ENCODE measurements around the gene FBXL16.
A peak's percentile ranks its signal among the peaks of the same experiment; 100 is the strongest.

FBXL16 gene

DNA sequence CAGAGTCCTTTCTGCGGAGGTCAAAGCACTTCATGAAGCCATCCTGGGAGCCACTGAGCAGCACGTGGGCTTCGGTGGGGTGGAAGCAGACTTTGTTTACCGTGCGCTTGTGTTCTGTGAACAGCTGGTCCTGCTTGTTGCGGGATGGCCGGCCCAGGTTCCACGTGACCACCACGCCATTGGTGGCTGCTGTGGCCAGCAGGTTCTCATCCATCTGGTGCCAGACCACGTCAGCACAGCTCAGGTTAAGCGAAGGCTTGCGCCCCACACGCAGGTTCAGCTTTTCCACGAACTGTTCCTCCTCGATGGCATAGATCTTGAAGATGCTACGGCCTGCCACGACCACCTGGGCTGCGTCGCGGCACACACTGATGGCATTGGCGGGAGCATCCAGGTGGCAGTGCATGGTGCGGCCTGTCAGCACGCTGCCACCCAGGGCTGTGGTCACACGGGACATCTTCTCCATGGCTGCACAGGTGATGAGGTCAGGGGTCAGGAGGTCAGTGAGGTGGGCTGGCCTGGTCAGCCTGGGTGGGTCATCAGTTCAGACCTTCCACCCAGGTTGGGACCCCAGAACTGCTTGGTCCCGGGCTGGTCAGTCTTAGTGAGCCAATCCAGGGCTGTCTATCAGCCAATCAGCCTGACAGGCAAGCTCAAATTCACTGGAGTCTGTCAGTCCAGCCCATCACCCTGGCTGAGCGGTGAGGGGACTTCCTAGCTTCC is 16.3 kb downstream of the FBXL16 start:
- DNase-seq (ENCODE audit: low spot score), result no peak

DNA sequence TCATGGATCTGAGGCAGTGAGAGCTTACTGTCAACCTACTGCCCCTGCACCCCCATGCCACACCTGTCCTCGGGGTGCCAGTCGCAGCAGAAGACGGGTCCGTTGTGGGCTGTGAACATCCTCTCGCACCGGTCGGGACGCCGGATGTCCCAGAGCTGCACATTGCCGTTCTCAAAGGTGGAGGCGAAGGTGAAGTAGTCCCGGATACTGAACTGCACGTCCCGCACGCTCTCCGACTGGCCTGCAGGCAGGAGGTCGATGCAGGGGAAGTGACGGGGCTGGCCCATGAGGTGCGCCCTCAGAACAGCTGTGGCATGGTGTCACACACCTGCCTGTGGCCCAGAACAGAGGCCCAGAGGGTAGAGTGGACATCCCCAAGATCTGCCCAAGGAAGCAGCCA is 18.1 kb downstream of the FBXL16 start:
- DNase-seq (ENCODE audit: low spot score), result no peak

DNA sequence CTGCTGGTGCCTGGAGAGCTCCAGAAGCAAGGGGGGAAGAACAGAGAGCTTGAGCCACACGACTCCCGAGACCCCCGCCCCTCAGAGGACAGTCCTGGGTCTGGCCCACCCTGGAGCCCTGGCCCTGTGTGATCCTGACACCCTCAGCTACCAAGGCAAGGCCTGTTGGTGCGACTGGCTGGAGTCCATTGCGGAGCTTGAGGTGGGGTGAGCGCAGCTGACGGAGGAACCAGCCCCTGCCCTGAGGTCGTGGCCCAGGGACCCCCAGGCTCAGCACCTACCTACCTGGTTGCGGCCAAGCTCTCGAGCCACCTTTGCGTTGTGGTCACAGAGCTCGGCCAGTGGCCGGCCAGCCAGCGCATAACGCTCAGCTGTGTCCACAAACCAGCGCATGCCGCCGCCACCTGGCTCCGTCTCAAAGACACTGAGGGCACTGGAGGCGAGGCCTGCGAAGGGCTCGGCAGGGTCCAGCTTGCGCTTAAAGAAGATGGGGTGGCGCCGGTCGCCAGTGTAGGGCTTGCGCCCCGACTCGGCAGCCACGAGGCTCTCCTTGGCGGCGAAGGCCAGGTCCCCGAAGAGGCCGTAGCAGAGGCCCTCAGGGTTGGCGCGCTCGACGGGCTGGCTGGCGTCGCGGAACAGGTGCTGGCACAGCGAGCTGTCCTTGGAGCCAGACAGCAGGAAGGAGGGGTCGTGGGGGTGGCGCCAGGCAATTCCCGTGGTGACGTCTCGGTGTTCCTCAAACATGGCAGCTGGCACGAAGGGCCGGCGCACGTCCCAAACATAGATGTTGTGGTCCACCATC is 18.9 kb downstream of the FBXL16 start:
- no peak for DNase-seq (ENCODE audit: low spot score)

DNA sequence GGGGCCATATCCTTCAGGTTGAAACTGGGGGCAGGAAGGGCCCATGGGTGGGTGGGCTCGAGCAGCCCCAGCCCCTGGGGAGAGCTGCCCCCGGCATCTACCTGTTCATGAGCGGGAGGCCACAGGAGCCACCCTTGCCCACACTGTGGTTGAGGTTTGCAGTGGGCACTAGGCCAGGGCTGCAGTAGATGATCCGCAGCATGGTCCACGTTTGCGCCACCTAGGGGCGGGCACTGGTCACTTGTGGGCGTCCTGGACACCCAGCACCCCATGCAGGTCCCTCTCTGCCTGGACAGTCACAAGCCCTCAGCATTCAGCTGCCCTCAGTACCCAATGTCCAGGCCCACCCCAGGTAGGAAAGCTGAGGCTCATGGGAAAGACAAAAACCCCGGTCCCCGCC is 19.6 kb downstream of the FBXL16 start:
- no peak for DNase-seq (ENCODE audit: low spot score)

DNA sequence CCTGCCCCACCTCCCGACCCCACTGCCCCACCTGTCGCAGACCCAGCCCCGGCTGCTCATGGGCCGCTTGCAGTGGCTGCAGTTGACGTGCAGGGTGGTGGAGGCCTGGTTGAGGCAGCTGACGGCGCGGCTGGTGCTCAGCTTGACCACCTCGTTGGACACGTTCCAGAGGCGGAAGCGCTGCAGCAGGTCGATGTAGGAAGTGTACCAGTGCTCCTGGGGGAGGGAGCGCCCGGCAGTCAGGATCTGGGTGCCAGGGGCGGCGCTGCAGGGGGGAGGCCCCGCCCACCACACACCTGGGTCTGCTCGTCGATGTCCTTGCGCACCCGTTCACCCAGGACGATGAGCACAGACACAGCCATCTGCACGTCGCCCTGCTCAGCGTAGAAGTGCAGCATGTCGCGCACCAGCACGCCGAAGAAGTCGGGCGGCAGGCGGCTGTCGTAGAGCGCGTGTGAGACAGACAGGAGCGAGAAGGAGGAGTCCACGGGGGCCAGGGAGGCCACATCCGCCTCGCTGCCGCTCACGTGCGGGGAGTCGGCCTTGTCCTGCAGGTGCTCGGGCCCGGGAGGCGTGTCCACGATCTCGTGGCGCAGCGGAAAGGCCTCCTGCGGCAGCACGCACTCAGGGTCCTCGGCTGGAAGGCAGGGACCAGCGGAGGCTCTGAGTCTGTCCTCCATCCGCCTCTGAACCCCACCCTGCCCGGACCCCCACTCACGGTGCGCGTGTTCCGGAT is 20.5 kb downstream of the FBXL16 start:
- no peak for DNase-seq (ENCODE audit: low spot score)

DNA sequence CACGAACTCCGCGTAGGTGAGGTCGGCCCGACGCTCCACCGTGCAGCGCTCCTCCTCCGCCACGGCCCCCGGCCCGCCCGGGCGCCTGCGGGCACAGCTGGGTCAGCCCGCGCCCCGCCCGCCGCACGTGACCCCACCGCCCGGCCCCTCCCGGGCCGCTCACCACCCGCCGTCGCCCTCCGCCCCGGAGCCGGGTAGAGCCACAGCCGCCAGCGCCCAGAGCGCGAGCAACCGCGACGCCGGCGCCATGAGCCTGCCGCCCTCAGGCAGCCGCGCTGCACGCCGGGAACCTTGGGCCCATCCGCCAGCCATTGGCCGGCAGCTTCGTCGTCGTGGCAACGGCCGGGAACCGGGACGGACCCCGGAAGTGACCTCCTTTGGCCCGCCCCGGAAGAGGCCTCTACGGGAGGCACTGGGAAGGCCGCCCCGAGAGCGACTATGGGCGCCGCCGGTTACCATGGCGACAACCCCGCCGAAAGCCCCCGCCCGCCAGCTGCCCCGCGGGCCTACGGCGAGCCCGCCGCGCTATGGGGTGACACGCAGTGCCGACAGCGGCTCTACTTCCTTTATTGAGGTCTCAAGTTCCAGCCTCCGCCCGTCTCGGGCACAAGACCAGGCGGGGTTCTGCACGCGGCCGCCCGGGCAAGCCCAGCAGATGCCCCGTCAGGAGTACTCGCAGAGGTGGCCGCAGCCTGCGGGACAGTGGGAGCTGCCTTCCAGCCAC is 21.4 kb downstream of the FBXL16 start, which contains the start of gene JMJD8:
JMJD8 (minus strand) TSS at position 264 of the 724 bp plus-strand sequence; CDS start at position 249, 15 bp downstream.
- peak; percentile 82 for DNase-seq (ENCODE audit: low spot score)

DNA sequence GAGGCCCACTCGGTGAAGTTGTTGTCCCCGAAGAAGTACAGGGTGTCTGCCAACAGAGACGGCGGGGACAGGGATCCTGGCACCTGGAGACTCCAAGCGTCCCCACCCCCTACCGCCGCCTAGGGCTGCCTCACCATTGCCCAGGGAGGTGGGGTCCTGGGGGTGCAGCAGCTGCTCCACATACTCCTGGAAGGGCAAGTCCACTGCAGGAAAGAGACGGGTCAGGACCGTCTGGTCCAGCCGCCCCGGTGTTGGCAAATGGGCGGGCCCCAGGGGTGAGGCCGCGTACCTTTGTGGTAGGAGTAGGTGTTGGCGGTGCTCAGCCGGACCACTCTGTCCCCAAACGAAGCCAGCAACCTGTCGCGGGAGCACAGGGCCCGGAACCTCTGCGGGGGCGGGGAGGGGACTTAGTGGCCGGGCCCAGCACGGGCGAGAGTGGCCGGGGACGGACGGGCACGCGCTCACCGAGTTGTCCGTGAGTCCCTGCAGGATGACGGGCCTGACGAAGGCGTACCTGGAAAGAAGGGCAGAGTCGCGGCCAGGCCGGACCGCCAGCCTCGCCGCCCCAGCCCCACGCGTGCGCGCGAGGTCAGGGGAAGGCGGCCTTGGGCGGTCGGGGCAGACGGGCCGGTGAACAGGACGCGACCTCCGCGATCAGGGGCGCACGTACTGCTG is 22.1 kb downstream of the FBXL16 start:
- no peak for DNase-seq (ENCODE audit: low spot score)

DNA sequence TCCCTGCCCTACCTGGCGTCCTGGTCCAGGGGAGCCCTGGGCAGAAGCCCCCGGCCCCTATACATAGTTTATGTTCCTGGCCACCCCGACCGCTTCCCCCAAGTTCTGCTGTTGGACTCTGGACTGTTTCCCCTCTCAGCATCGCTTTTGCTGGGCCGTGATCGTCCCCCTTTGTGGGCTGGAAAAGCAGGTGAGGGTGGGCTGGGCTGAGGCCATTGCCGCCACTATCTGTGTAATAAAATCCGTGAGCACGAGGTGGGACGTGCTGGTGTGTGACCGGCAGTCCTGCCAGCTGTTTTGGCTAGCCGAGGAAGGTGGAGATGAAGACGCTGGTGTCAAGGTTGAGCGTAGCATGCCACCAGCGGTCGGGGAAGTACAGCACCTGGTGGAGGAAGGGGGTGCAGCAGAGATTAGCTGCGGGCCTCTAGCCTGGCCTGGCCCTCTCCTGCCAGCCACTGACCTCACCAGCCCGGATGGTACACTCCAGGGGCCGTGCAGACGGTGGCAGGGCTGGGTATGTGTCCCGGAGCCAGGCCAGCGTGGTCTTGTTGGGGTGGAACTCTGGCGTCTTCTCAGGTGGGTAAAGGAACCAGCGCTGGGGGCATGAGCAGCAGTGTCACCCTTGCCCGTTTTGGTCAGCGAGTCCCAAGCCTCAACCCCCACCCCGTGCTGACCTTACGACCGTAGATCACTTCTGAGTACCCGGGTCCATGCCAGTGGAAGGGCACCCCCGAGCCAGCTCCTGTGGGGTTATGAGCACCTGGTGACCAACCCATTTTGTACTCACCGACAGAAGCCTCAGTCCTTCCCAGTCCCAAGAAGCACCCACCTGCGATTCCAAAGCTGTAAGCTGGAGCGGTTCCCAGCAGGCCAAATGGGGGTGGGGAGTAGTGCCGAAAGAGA is 22.9 kb downstream of the FBXL16 start:
- no peak for DNase-seq (ENCODE audit: low spot score)

DNA sequence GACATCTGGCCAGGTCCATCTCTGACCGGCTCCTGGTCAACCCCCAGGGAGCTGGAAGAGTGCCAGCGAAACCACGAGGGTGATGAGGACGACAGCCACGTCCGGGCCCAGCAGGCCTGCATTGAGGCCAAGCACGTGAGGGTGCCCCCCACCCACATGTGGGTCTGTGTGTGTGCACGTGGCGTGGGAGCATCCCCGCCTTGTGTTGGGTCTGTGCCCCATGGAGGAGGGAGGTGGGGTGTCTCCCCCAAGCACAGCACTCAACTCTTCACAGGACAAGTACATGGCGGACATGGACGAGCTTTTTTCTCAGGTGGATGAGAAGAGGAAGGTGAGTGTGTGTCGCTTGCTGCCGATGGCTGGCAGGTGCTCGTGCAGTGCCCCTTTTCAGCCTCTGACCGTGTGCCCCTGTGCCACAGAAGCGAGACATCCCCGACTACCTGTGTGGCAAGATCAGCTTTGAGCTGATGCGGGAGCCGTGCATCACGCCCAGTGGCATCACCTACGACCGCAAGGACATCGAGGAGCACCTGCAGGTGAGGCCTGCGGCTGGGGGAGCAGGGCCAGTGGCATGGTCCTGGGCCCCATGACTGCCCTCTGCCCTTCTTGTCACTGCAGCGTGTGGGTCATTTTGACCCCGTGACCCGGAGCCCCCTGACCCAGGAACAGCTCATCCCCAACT is 23.7 kb downstream of the FBXL16 start:
- no peak for DNase-seq (ENCODE audit: low spot score)

DNA sequence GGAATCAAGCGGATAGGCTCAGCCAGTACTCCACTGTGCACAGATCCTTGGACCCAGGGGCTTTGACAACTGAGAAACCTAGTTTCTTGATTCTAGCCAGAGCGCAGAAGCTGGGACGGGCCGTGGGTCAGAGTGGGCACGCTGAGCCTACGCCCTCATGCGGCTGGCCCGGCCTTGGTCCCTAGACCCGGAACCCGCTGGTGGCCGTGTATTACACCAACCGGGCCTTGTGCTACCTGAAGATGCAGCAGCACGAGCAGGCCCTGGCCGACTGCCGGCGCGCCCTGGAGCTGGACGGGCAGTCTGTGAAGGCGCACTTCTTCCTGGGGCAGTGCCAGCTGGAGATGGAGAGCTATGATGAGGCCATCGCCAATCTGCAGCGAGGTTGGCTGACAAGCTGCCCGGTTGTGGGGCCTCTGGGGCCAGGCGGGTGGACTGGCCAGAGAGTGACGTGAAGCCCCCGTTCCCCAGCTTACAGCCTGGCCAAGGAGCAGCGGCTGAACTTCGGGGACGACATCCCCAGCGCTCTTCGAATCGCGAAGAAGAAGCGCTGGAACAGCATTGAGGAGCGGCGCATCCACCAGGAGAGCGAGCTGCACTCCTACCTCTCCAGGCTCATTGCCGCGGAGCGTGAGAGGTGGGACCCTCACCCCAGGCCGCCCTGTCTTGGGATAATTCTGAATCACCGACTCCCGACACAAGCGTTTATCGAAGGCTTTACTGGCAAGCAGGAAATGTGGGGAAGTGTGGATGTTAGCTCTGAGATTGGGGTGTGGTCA is 24.4 kb downstream of the FBXL16 start:
- DNase-seq (ENCODE audit: low spot score), result no peak

DNA sequence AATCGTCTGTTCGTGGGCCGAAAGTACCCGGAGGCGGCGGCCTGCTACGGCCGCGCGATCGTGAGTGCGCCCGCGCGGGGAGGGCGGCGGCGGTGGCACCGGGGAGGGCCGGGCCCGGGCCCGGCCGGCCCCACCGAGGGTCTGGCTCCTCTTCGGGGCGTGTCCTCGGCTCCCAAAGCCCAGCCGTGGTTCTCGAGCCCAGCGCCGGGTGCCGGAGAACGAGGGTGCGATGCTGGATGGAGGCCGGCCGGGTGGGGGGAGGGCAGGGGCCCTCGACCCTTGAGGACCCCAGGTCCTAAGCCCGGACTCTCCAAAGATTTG is 25.0 kb downstream of the FBXL16 start:
- no peak for DNase-seq (ENCODE audit: low spot score)

DNA sequence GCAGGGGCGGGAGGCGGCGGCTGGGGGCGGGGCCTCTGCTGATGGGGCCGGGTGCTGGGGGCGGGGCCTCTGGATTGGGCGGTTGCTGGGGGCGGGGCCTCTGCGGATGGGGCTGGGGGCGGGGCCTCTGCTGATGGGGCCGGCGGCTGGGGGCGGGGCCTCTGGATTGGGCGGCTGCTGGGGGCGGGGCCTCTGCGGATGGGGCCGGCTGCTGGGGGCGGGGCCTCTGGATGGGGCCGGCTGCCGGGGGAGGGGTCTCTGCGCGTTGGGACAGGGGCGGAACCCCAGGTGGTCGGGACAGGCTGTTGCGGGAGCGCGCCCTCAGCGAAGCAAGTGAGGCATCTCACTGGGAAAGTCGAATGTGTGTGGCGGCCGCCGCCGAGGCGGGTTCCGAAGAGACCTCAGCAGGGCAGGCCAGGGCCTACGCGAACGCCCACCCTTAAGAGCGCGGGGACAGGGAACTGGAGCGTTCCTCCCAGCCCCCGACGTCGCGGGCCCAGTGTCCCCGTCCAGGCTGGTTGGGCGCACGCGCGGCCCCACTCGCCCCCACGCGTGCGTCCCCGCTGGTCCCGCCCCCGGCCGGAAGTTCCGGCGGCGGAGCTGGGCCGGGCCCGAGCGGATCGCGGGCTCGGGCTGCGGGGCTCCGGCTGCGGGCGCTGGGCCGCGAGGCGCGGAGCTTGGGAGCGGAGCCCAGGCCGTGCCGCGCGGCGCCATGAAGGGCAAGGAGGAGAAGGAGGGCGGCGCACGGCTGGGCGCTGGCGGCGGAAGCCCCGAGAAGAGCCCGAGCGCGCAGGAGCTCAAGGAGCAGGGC is 25.6 kb downstream of the FBXL16 start, which contains the start of gene STUB1:
STUB1 (plus strand) TSS at position 597 of the 811 bp plus-strand sequence; CDS start at position 713, 116 bp downstream.
- peak; percentile 70 for DNase-seq (ENCODE audit: low spot score)

DNA sequence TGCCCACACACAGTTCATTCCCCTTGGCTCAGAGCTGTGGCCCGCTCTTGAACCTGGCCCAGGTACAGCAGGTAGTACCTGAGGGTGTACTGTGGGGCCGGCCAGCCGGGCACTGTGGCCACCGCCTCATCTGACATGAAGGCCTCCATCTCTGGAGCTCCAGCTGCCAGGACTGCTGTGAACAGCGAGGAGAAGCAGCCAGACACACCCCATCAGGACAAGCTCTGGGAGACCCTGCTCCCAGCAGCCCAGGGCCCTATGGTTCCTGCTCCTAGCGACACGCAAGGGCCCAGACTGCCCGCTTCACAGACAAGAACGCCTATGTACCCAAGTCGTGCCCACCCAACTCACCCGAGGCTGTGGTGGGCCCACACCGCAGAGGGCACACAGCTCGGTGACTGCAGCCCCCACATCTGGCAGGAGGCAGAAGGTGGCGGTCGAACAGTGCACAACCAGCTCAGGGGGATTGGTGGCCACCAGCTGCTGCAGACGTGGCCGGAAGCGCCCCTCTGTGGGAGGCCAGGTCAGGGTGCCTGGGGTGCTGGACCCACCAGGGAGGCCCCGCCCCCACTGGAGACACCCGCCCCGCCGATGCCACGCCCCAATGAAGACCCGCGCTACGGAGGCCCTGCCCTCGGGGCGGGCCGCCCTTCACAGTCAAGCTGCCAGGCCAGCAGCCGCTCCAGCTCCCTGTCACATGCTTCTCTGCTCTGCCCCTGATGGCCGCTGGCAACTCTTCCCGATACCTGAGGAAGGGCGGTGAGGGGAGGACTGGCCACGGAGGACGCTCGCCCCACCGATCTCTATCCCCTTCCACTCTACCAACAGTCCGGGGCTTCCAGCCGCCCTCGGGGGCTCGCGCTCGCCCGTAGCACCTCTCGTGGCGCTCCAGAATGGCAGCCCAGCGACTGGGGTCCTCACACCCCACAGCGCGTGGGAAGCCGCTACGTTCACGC is 26.5 kb downstream of the FBXL16 start:
- DNase-seq (ENCODE audit: low spot score), result no peak

DNA sequence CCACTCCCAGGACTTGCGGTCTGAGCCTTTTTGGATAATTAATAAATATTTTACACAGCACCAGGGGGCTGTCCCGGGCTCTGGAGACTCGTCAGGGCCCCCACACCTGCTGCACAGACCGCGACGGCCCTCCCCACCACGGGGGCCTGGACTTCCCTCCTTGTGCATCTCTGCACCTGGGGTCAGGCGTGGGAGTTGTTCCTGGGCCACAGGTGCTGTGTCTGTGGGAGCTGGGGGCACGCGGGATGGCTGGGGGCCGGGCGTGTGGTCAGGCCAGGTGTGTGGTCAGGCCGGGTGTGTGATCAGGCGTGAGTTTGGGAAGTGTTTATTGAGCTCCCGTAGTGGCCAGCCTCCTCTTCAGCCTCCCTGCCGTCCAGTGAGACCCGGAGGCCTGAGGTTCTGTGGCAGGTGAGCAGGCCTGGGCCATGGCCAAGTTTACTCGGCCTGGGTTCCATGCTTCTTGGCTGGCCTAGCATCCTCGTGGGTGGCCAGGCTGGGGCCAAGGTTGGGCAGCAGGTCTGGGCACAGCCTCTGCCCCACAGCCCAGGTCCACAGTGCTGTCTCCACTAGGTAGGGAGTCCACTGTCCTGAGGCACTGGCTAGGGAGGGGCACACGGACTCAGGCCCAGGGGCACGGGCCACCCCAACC is 27.3 kb downstream of the FBXL16 start:
- no peak for DNase-seq (ENCODE audit: low spot score)

DNA sequence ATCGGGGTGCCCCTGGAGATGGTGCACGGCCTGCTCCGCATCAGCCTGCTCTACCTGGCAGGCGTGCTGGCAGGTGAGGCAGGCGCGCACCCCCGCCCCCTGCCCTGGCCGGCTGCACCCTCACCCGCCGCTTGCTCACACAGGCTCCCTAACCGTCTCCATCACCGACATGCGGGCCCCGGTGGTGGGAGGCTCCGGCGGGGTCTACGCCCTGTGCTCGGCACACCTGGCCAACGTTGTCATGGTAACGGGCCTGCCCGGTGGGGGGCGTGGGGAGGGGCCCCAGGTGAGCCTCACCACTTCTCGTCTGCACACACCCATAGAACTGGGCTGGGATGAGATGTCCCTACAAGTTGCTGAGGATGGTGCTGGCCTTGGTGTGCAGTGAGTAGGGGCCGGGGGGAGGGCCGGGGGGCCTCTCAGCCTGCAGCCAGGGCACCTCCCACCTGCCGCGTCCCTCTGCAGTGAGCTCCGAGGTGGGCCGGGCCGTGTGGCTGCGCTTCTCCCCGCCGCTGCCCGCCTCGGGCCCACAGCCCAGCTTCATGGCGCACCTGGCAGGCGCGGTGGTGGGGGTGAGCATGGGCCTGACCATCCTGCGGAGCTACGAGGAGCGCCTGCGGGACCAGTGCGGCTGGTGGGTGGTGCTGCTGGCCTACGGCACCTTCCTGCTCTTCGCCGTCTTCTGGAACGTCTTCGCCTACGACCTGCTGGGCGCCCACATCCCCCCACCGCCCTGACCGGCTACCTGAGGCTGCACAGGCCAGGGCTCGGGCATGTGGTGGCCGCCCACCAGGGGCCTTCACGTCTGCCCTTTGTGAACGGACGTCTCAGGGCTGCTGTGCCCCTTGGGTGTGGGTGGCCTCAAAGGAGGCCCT is 28.0 kb downstream of the FBXL16 start:
- DNase-seq (ENCODE audit: low spot score), result no peak
